ENCODE measurements around the gene UST.
A peak's percentile ranks its signal among the peaks of the same experiment; 100 is the strongest.

Gene UST

GRCh38 chr6:149041953-149042352 is 295.1 kb downstream of the UST start:
- Mint-ChIP-seq H3K4me1 (peaks cover 27% of the 10 kb centered on the region), H3K4me3 (no peak overlapping the region), H3K27ac (no peak overlapping the region), H3K36me3 (ENCODE audit: low read depth) (peaks cover 23% of the 10 kb centered on the region), H3K9me3 (no peaks in the 10 kb centered on the region), H3K27me3 (ENCODE audit: low read depth, poor library complexity) (no peaks in the 10 kb centered on the region)
- no peak for DNase-seq
- no peak for TF ChIP-seq CTCF (IDR thresholded peaks at IDR 0.05)

- TF ChIP-seq CTCF (IDR thresholded peaks at IDR 0.05) = peak; percentile 15
- H3K27me3 Mint-ChIP-seq (ENCODE audit: low read depth, poor library complexity) = no peaks in the 10 kb centered on the region
- no peak overlapping the region for H3K27ac Mint-ChIP-seq
- H3K4me1 Mint-ChIP-seq = peaks cover 20% of the 10 kb centered on the region
- peaks cover 33% of the 10 kb centered on the region for H3K36me3 Mint-ChIP-seq (ENCODE audit: low read depth)
- no peaks in the 10 kb centered on the region for H3K9me3 Mint-ChIP-seq
- H3K4me3 Mint-ChIP-seq = no peak overlapping the region
- DNase-seq = peak; percentile 24
Measured at GRCh38 chr6:149043476-149044130, 296.8 kb downstream of the UST start.

DNA sequence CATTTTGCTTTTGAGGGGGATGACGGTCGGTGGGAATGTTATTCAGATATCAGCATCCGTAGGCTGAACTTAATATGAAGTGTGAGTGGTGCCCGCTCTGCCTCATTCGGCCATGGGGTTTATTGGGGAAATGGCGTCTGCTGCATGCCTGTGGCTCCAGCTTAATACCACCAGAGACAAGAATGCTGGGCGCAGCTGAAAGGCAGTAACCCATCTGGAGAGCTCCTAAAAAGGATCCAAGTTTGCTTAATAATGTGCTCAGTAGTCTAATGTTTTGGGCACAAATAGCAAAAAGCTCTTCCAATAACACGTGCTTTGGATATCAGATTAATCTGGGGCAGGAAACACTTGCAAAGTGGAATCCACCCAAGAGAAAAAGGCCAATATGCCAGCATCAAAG is 297.7 kb downstream of the UST start:
- Mint-ChIP-seq H3K27ac (peak overlapping the region; percentile 83), H3K9me3 (no peaks in the 10 kb centered on the region), H3K27me3 (ENCODE audit: low read depth, poor library complexity) (no peaks in the 10 kb centered on the region), H3K36me3 (ENCODE audit: low read depth) (peaks cover 41% of the 10 kb centered on the region), H3K4me3 (no peak overlapping the region), H3K4me1 (peaks cover 17% of the 10 kb centered on the region)
- TF ChIP-seq CTCF (IDR thresholded peaks at IDR 0.05) = no peak
- DNase-seq = no peak

DNA sequence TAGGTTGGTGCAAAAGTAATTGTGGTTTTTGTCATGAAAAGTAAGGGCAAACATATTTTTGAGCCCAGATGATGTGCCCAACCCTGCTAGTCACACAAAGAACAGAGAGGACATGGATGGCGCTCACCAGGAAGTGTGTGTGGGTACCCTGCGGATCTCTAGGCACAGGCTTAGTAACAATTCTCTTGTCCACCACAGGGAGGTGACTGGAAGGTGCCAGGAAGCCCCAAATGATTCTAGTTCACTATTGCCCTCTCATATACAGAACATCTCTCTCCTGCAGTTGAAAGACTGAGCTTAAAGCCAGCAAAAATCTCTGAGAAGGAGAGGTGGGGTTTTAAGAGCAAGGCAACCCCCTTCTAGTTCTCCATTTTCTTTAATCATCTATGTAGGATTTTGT is 298.6 kb downstream of the UST start:
- Mint-ChIP-seq H3K27ac (no peak overlapping the region), H3K36me3 (ENCODE audit: low read depth) (peaks cover 38% of the 10 kb centered on the region), H3K4me3 (no peak overlapping the region), H3K4me1 (peaks cover 9% of the 10 kb centered on the region), H3K9me3 (no peaks in the 10 kb centered on the region), H3K27me3 (ENCODE audit: low read depth, poor library complexity) (no peaks in the 10 kb centered on the region)
- no peak for DNase-seq
- TF ChIP-seq CTCF (IDR thresholded peaks at IDR 0.05) = no peak

GRCh38 chr6:149046164-149046821 is 299.5 kb downstream of the UST start:
- H3K4me3 Mint-ChIP-seq = no peak overlapping the region
- TF ChIP-seq CTCF (IDR thresholded peaks at IDR 0.05) = no peak
- peaks cover 42% of the 10 kb centered on the region for H3K36me3 Mint-ChIP-seq (ENCODE audit: low read depth)
- H3K4me1 Mint-ChIP-seq = peaks cover 9% of the 10 kb centered on the region
- no peaks in the 10 kb centered on the region for H3K27me3 Mint-ChIP-seq (ENCODE audit: low read depth, poor library complexity)
- no peaks in the 10 kb centered on the region for H3K9me3 Mint-ChIP-seq
- H3K27ac Mint-ChIP-seq = no peak overlapping the region
- DNase-seq = no peak

- peaks cover 9% of the 10 kb centered on the region for H3K4me1 Mint-ChIP-seq
- no peaks in the 10 kb centered on the region for H3K27me3 Mint-ChIP-seq (ENCODE audit: low read depth, poor library complexity)
- no peak overlapping the region for H3K4me3 Mint-ChIP-seq
- DNase-seq = no peak
- peaks cover 41% of the 10 kb centered on the region for H3K36me3 Mint-ChIP-seq (ENCODE audit: low read depth)
- H3K27ac Mint-ChIP-seq = no peak overlapping the region
- no peak for TF ChIP-seq CTCF (IDR thresholded peaks at IDR 0.05)
- no peaks in the 10 kb centered on the region for H3K9me3 Mint-ChIP-seq
Measured at GRCh38 chr6:149046822-149047246, 300.0 kb downstream of the UST start.

Data from nephron progenitor cell (in vitro differentiated cells).